GM21360 (cell line): ENCODE results near the gene RHOU.

Source experiments
- ATAC-seq: cut with Tn5 transposase; IDR thresholded peaks from one replicate; pipeline ENCODE4 v1.9.1; 2021; ENCODE audit warnings: mild to moderate bottlenecking, moderate library complexity; ENCODE audit not compliant: unreplicated experiment

The RHOU gene

DNA sequence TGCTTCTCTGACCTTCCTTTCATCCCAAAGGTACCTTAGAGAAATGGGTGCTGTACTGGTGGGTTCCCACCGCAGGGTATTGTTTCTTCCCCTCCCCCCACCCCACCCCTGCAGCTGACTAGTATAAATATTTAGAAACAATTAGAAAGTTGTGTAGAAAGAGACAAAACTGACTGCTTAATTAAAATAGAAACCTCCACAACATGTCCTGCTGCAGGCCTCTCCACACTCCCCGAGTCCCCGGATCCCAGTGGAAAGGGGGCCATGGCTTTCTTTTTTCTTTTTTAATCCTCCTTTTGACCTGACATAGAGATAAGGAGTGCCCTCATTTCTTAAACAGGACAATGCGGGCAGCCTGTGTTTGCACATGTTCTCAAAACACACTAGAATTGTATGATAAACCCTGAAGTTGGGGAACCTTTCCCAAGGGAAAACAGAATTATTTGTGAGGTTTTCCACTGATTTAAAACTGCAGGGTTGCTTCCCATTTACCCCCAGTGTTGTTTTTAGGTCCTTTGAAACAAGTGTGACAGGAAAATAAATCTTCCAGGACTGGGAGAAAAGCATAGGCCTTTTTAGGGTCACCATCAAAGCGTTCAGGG is 1.7 kb downstream of the RHOU start:
- ATAC-seq: no peak

DNA sequence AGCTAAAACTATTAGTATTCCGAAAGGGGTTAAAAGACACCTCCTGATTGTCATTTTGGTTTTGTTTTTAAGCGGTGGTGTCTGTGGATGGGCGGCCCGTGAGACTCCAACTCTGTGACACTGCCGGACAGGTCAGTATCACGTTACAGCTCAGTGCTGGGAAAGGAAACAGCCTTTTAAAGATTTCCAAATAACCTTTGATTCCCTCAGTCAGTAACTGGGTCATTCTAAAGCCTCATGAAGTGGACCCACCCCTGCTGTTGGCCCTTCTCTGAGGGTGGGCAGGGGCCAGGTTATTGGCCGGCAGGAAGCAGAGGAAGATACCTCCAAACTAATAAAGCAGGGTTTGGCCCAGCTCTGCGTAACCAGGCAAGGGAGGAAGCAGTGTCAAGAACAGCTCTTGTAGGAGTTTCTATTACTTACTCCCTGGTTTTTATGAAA is 2.3 kb downstream of the RHOU start:
- ATAC-seq: no peak

DNA sequence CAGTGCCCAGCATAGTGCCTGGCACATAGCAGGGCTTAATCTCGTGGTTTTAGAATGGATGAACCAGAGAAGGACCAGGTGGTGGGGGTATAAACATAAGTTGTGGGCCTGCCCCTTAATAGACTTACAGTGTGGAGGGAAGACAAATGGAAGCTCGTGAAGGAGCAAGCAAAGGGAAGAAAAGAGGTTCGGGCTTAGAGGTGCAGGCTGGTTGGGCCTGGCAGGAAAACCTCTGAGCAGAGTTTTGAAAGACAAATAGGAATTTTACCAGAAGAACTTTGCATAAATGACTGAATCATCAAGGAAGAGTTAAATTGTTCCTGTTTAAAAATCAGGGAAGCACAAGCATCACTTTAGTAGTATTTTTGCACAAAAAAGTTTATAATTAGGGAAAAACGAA is 4.5 kb downstream of the RHOU start:
- ATAC-seq: no peak

DNA sequence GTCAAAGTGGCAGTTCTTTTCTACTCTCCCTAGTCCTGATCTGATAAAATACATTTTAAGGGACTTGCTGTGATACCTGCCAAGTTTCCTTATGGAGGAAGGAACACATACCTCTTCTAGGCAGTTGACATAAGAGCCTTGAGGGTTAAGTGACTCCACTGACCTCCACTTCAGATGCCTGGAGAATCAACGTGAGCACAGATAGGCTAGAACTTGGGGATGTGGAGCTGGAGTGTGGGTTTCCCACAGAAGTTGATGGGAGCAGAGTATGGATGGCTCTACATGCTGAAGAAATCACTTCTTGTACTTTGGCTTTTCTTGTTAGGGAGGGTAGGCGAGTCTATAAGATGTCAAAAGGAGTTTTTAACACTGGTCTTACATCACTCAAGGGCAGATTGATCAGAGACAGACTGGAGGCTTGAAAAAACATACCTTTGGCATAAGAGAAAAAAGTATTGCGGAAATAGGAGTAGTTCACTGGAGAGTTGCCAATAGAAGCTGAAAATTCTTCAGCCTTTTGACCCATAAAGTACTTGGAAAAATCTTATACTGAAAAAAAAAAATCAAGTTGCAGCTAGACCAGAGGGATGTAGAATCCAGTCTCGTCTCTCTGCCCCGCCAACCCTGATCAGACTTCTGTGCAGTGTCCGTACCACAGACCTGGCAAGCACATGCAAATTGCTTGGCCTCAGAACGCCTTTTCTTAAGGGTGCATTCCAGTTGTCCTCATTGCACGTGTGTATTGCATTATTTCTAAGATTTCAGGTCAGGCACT is 5.5 kb downstream of the RHOU start:
- ATAC-seq: no peak

DNA sequence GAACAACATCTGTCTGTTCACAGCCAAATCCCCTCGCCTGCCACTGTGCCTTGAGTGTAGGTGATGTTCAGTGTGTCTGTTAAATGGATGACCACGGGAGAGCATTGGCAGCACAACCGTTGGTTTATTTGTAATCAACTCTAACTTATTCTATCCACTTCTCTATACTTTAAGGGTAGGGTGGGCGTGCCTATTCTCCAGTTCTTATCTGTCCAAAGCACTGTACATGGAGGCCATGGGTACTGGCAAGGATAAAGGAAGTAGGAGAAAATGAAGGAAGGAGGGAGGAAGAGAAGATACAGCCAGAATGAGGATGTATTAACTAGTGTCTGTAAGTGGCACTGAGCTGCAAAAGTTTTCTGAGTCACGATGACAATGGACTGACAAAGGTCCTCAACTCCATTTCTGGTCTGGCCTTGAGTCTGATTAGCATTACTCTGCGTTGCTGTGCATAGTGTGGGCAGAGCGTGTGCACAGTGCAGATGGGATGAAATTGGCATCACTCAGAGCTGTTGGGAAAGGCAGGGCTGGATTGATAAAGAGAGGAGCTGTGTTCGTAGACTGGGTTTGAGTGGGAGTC is 7.1 kb downstream of the RHOU start:
- ATAC-seq: no peak

DNA sequence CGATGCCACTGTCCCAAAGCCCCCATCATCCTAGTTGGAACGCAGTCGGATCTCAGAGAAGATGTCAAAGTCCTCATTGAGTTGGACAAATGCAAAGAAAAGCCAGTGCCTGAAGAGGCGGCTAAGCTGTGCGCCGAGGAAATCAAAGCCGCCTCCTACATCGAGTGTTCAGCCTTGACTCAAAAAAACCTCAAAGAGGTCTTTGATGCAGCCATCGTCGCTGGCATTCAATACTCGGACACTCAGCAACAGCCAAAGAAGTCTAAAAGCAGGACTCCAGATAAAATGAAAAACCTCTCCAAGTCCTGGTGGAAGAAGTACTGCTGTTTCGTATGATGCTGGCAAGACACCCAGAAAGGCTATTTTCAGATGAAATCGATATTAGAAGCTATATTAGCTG is 8.1 kb downstream of the RHOU start:
- no peak for ATAC-seq

DNA sequence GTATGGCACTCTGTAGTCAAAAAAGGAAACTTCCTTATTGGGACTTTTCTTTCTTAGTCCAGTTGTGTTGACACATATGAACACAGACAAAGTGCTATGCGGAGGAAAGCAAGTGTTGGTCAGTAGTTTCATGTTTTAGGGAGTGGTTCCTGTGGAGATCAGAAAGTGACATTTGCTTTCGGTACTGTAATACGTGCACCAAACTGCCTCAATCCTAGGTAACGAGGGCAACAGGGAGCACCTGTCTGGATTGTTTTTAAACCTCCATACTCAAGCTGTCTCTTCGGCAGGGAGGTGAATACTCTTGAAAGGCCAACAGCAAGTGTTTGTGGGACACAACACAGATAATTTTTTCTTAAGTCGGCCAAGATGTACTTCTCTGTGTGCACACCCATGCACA is 9.1 kb downstream of the RHOU start:
- ATAC-seq: no peak

DNA sequence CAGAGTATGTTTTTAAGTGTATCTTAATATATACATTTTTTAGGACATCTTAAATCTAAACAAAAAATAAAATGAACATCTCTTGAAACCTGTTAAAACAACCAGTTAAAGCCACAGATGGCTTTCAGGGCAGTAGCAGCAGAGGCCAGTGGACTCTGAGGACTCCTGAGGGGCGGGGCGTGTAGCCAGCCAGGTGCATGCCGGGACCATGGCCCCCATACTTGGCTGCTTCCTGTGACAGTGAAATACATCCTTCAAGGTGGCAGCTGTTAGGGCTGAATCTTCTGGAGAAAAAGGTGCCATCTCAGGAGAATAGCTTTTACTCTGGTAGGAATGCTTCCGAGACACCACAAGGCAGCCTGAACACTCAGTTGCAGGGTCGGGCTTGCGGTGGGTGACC is 9.6 kb downstream of the RHOU start:
- no peak for ATAC-seq

DNA sequence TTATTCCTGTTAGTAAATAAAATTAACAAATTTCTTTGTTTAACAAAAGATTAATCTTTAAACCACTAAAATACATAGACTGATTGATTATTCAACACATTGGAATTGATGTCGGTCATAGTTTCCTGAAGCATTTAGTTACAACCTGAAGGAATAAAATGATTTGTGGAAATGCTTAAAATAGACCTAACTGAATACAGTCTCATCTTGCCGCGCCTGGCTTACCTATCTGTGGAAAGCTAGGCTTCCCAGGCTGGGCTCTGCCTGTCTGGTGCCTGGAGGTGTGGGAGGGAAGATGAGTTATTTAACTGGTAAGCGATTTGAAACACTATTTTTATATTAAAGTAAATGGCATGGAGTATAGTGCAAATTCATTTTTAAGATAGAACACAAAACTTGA is 10.2 kb downstream of the RHOU start:
- no peak for ATAC-seq

DNA sequence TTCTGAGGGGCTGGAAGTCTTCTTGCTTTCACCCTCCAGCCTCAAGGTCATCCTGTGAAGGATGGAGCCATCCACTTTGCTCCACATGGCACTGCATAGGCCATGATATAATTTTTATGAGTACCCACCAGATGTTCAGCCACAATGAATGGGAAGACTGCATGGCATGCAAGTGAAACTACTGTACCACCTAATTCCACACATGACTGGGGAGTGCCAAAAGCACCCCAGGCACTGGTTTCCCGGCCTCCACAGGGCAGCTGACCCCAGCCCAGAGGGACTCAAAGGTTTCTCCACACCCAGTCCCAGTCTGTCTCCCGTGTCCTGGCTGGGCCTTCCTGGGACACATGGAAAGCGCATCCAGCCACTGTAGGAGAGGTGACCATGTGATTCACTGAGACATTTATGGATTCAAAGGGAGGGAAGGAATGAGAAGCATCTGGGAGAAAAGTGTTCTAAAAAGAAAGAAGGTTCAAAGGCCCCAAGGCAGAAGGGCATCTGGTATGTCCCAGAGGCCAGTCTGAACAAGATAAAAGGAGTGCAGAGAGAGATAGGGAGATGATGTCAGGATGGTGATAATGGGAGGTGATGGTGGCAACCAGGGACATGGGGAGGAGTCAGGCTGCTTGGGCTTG is 12.1 kb downstream of the RHOU start:
- ATAC-seq: no peak

DNA sequence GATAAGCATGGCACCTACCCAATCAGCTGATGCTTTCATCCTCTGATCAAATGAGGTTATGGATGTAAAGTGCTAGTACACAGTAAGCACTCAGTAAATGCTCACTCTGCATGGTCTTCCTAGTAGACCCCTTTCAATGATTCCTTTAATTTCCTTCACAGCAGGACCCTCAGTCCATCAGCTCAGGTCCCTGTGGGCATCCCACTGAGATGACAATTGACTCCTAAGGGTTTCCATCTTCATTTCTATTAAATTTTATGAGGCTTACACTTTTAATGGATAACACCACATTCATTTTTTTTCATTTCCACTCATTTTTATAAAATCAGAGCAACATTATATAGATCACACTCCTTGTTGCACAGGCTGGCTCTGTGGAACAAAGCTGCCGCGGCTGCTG is 12.8 kb downstream of the RHOU start:
- ATAC-seq: no peak

DNA sequence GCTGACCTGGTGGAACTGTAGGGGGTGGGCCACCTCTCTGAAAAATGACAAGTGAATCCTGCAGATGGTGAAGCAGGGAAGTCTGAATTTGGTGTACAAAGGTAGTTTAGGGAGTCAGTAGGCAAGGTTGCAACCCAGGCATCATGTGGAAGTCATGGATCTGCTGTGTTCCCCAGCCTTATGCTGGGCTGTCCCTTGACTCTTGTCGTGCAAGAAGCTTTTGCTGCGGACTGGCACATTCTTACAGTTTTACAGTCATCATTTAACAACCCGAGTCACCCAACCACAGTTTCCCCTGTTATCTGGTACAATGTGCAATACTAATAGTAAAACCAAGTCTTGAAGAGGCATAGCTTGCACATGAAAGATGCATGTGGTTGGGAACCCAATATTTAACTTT is 13.2 kb downstream of the RHOU start:
- no peak for ATAC-seq

DNA sequence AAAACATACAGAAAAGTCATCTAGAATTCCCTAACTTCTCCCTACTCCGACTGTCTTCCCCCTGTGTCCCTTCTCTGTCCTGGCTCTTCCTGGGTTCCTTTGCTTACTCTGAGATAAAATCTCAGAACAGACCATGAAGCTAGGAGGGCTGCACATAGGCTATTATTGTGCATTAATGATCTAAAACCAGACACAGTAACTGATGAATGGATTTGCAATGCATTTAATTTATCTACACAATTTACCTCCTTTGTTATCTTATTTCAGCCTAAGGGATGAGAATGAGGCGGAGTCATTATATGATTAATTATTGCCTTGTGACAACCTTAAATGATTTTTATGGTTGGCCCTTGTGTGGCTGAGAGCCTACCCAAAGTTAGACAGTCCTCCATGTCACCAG is 14.5 kb downstream of the RHOU start:
- ATAC-seq: no peak

DNA sequence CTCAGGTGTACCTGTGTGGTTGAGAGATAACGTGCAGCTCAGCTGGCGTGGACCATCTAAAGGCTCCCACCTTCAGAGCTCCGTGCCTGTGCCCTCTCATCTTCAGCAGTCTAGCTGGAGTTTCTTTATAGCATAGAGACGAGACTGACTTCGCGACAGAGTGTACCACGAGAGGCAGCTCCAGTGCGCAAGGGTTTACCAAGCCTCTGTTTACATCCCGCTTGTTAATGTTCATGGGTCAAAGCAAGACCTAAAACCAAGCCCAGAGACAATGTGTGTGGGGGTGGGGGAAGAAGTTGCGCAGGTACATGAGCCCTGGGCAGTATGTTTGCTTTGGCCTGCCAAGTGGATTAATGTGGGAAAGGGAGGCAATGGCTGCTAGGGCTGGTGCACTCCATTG is 15.6 kb downstream of the RHOU start:
- ATAC-seq: no peak

DNA sequence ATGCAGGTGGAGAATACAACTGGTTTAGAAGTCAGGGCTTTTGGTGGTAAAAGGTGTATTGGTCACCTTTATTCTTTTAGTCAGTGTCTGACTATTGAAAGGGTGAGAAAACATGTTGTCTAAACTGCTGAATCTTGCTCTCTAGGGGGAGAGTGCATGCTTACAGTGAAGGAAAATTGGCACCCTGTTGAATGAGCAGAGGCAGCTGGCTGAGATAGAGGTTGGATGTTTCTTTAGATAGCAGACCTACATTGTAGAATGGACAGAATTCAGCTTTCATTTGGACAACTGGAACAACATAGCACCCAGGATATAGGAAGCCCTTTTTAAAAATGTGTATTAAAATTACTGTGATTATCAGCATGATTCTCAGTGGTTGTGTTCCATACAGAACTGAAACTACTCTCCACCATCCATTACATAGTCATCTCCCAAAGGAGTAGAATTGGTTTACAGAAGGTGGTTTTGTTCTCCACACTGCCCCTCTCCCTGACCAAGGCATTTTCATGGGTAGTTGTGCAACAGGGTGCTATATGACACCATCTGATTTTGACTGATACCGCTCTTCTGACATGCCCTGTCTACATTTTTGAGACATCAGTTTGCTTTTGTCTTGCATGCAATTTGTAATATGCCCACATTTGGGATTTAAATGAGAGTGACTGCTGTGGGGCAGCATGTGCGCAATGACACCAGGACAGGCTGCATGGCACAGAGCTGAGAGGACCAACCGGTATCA is 16.2 kb downstream of the RHOU start:
- ATAC-seq: no peak

DNA sequence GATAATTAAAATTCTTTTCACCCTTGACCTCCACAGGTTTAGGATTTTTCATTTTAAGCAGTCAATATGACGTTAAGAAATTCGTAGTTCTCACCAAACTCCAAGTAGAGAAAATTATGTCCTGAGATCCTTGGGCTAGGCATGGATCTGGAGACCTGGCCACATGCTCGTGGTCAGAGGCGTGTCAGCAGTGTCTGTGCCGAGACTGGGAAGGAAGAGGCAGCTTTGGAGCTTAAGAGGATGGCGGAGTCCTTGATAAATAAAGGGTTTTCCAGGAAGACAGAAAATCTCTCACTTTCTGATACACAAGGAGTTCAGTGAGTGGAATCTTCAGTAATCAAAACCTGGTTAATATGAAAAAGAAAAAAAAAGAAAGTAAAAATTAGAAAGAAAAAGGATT is 17.0 kb downstream of the RHOU start:
- ATAC-seq: no peak

DNA sequence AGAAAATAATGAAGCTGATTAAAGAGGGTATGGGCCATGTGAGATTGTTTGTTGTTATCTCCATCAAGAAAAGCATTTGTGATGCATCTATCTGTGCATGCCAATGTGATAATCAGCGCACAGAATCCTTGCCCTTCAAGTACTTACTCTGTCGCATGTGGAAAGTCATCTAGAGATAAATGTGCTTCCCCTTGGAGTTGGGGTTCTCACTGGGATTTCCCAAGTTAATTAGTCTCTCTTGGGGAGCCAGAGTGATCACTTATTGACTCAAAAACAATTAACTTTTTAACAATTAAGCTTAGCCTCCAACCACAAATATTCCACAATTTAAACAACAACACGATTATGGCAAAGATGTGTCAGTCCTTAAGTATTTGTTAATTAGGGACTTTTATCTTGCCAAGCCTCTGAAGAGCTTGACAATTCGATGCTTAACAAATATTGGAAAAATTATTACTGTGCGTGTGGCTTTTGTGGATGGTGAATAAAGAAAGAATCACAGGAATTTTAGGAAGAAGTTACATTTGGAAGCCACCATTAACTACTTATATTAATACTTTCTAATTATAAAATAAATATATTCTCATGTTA is 17.5 kb downstream of the RHOU start:
- ATAC-seq: no peak

DNA sequence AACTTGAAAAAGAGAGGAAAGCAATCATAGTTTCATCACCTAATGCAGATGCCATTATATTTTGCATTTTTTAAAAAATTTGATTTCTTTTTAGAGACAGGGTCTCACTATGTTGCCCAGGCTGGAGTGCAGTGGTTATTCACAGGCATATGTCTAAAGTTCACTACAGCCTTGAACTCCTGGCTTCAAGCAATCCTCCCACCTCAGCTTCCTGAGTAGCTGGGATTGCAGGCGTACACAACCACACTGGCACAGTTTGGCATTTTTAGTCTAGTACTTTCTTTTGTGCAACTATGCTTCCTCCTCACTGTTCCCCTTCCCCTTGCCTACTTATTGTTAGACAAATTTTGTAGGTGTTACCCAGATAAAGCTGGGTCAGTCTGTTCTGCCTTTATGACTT is 18.0 kb downstream of the RHOU start:
- ATAC-seq: no peak

DNA sequence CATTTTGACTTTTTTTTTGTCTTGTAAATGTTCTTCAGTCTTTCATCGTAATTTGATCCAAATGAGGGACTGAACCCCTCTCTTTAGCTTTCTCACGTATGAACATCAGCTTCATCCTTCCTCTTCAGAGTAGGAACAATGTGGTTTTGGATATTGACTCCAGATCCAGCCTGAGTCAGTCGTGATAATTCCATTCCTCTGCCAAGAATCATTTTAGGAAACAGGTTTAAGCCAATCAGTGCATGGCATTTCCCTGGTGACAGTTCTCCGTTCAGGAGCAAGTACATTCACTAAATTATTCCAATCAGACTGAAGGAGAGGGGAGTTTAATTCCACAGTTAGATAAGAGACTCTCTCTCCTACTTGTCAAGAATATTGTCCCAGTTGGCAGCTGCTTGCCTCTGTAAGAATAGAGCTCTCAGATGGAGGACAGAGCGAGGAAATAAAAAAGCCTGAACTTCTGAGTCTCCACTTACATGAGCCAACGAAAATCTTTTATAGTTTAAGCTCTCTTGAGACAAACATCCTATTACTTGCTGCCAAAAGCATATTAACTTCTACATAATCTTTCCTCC is 18.6 kb downstream of the RHOU start:
- ATAC-seq: no peak

DNA sequence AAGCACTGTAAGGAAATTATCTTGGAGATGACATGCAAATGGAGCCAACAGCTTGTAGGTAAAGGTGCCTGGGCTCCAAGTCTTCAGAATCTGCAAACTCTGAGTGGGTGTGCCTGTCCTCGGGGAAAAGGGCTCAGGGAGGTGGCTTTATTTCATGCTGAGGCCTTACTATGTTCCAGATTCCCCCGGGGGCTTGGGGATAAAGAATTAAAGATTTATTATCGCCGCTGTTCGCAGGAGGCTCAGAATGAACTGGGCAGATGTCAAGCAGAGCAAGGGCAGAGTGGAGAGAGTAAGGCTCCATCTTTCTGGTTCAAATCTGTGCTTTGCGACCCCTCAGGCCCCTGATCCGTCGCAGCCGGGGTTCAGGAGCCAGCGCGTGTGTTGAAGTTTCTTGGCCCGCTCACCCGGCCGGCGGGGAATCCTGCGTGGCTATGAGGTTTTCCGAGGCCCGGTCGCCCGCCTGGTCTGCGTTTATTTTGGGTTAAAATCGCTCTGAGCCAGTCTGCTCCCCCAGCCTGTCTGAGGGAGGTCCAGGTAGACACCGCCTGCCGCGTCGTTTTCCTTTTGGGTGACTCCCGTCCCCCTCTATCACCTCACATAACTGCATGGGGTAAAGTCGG is 19.5 kb downstream of the RHOU start:
- ATAC-seq: no peak
